Stimulated activated CD8-positive, alpha-beta memory T cell treated with anti-CD3 and anti-CD28 coated beads, Interleukin-15, amount 100 ng/mL, for 24 hours (primary cell): ENCODE data around the gene ELL.

Experiments
- DNase-seq: peaks from one replicate; pipeline ENCODE4 v3.0.0-alpha.2; 2020; ENCODE audit warnings: low read depth

ELL gene

GRCh38 chr19:18433735-18434398 lies 88.0 kb downstream of the ELL start:
- DNase-seq = no peak

GRCh38 chr19:18433015-18433691 lies 88.7 kb downstream of the ELL start:
- no peak for DNase-seq

GRCh38 chr19:18432275-18433014 lies 89.4 kb downstream of the ELL start:
- no peak for DNase-seq

GRCh38 chr19:18431351-18432197 lies 90.3 kb downstream of the ELL start:
- DNase-seq = no peak

GRCh38 chr19:18430417-18431144 lies 91.3 kb downstream of the ELL start:
- DNase-seq = no peak

- DNase-seq = no peak
Observed at GRCh38 chr19:18429717-18430416, 92.0 kb downstream of the ELL start.

GRCh38 chr19:18428787-18429674 lies 92.8 kb downstream of the ELL start:
- DNase-seq = peak; percentile 55

GRCh38 chr19:18428173-18428786 lies 93.6 kb downstream of the ELL start:
- DNase-seq = no peak

- no peak for DNase-seq
Observed at GRCh38 chr19:18427743-18428113, 94.1 kb downstream of the ELL start.

- DNase-seq = no peak
Observed at GRCh38 chr19:18427080-18427742, 94.7 kb downstream of the ELL start.

GRCh38 chr19:18426416-18426767 lies 95.5 kb downstream of the ELL start:
- DNase-seq = no peak

- no peak for DNase-seq
Observed at GRCh38 chr19:18425515-18426415, 96.1 kb downstream of the ELL start.

- no peak for DNase-seq
Observed at GRCh38 chr19:18424890-18425514, 96.9 kb downstream of the ELL start.

- no peak for DNase-seq
Observed at GRCh38 chr19:18424122-18424889, 97.6 kb downstream of the ELL start.

GRCh38 chr19:18423258-18424020 lies 98.4 kb downstream of the ELL start:
- DNase-seq = no peak
